IMR-90 (cell line): ENCODE results near the gene CHST1. TPM values are rescaled to one million over a fixed set of nuclear protein-coding genes. Genes with fewer than 3 reads are reported as not detected.

Source experiments
- ATAC-seq: fragments of 200-7000 bp; cut with Tn5 transposase; 2 replicates; pipeline ENCODE4 v1.9.1; 2020; ENCODE audit warnings: low read depth, mild to moderate bottlenecking, moderate library complexity
- BruUV-seq: library from RNA; stranded (reverse); fragments of 400-500 nt; replicated peaks from 2 replicates; lab custom pipeline; 2021; lab: Mats Ljungman, UMichigan
- CTCF ChIA-PET: fragments of 300-600 bp; formaldehyde crosslinking; extraction: SDS; loops from one replicate; lab custom pipeline; 2021; ENCODE audit warnings: antibody characterized with exemption; lab: Yijun Ruan, JAX
- POLR2A ChIA-PET: fragments of 300-600 bp; sonication (Branson Sonifier 250); formaldehyde crosslinking; loops from one replicate; lab custom pipeline; 2022; ENCODE audit warnings: antibody characterized with exemption; ENCODE audit not compliant: unreplicated experiment; lab: Charles Lee
- DNase-seq: peaks from one replicate; pipeline ENCODE4 v3.0.0; 2013
- H2AFZ ChIP-seq: replicated peaks from 2 replicates; pipeline ENCODE3; 2013; ENCODE audit warnings: low read length, mild to moderate bottlenecking; ENCODE audit not compliant: poor library complexity
- H2AK5ac ChIP-seq: 2 replicates; pipeline ENCODE4 v1.6.1; 2013; ENCODE audit warnings: low read depth, low read length, inconsistent platforms
- H2AK9ac ChIP-seq: replicated peaks from 2 replicates; pipeline ENCODE3; 2013; ENCODE audit warnings: mild to moderate bottlenecking, low read depth, low read length, moderate library complexity; ENCODE audit not compliant: poor library complexity
- H2BK120ac ChIP-seq: 2 replicates; pipeline ENCODE4 v1.6.1; 2013; ENCODE audit warnings: low read depth, low read length, inconsistent platforms
- H2BK15ac ChIP-seq: 3 replicates; pipeline ENCODE4 v1.6.1; 2013; ENCODE audit warnings: low read depth, low read length, inconsistent platforms
- H2BK20ac ChIP-seq: 2 replicates; pipeline ENCODE4 v1.6.1; 2013; ENCODE audit warnings: low read depth, mild to moderate bottlenecking, inconsistent platforms, low read length, moderate library complexity
- H2BK5ac ChIP-seq: 2 replicates; pipeline ENCODE4 v1.6.1; 2013; ENCODE audit warnings: mild to moderate bottlenecking, low read depth, low read length, inconsistent platforms; ENCODE audit not compliant: poor library complexity, severe bottlenecking
- H3K14ac ChIP-seq: replicated peaks from 2 replicates; pipeline ENCODE4 v1.6.1; 2013; ENCODE audit warnings: low read depth, low read length, inconsistent platforms
- H3K18ac ChIP-seq: 2 replicates; pipeline ENCODE4 v1.6.1; 2013; ENCODE audit warnings: low read depth, low read length, control low read depth
- H3K23ac ChIP-seq: 2 replicates; pipeline ENCODE4 v1.6.1; 2013; ENCODE audit warnings: low read depth, low read length, inconsistent platforms
- H3K27ac ChIP-seq: 2 replicates; pipeline ENCODE4 v1.5.1; 2013; ENCODE audit warnings: mild to moderate bottlenecking, control low read depth, low read length; ENCODE audit not compliant: insufficient read depth
- H3K27me3 ChIP-seq: 2 replicates; pipeline ENCODE4 v1.6.1; 2013; ENCODE audit warnings: low read length; ENCODE audit not compliant: control insufficient read depth, insufficient read depth
- H3K36me3 ChIP-seq: 2 replicates; pipeline ENCODE4 v1.6.1; 2013; ENCODE audit warnings: low read length, mixed read lengths; ENCODE audit not compliant: control insufficient read depth, insufficient read depth
- H3K4ac ChIP-seq: 2 replicates; pipeline ENCODE4 v1.6.1; 2013; ENCODE audit warnings: low read depth, low read length, inconsistent platforms
- H3K4me1 ChIP-seq: 2 replicates; pipeline ENCODE4 v1.6.1; 2013; ENCODE audit warnings: low read length, mixed read lengths; ENCODE audit not compliant: control insufficient read depth, insufficient read depth
- H3K4me2 ChIP-seq: 2 replicates; pipeline ENCODE4 v1.6.1; 2013; ENCODE audit warnings: low read depth, mild to moderate bottlenecking, control low read depth, low read length, moderate library complexity
- H3K4me3 ChIP-seq: 2 replicates; pipeline ENCODE4 v1.5.1; 2013; ENCODE audit warnings: low read depth, mild to moderate bottlenecking, control low read depth, low read length, moderate library complexity; ENCODE audit not compliant: insufficient read depth
- H3K56ac ChIP-seq: 2 replicates; pipeline ENCODE4 v1.6.1; 2013; ENCODE audit warnings: low read length, inconsistent platforms; ENCODE audit not compliant: insufficient read depth; ENCODE audit errors: extremely low read depth
- H3K79me1 ChIP-seq, 2 experiments: 2 replicates each; pipeline ENCODE4 v1.6.1; 2013; ENCODE audit warnings: low read length in 2 of 2, inconsistent platforms in 1 of 2, low read depth in 1 of 2
- H3K9ac ChIP-seq: 2 replicates; pipeline ENCODE4 v1.6.1; 2013; ENCODE audit warnings: low read depth, low read length, control low read depth
- H3K9me1 ChIP-seq: 2 replicates; pipeline ENCODE4 v1.6.1; 2013; ENCODE audit warnings: low read length, inconsistent platforms; ENCODE audit not compliant: insufficient read depth
- H3K9me3 ChIP-seq: 2 replicates; pipeline ENCODE4 v1.6.1; 2013; ENCODE audit warnings: low read length; ENCODE audit not compliant: control insufficient read depth, insufficient read depth
- H4K20me1 ChIP-seq: 2 replicates; pipeline ENCODE4 v1.6.1; 2013; ENCODE audit warnings: low read length, inconsistent platforms; ENCODE audit not compliant: insufficient read depth
- H4K5ac ChIP-seq: 2 replicates; pipeline ENCODE4 v1.6.1; 2013; ENCODE audit warnings: mild to moderate bottlenecking, low read depth, low read length, control low read depth
- H4K8ac ChIP-seq, 2 experiments: 2 replicates each; pipeline ENCODE4 v1.6.1; 2013; ENCODE audit warnings: low read depth in 2 of 2, low read length in 2 of 2, control low read depth in 1 of 2, inconsistent platforms in 1 of 2
- H4K91ac ChIP-seq: 2 replicates; pipeline ENCODE4 v1.6.1; 2013; ENCODE audit warnings: low read depth, low read length, inconsistent platforms; ENCODE audit not compliant: insufficient read depth
- ELK1 ChIP-seq: fragments of 150-350 bp; IDR thresholded peaks from 2 replicates; pipeline ENCODE4 v1.6.1; 2016; ENCODE audit warnings: low read depth, mild to moderate bottlenecking, low read length, moderate library complexity, borderline replicate concordance
- NFE2L2 ChIP-seq: fragments of 150-350 bp; IDR thresholded peaks from 2 replicates; pipeline ENCODE4 v1.6.1; 2016; ENCODE audit warnings: low read depth, mild to moderate bottlenecking, low read length
- POLR2A ChIP-seq: IDR thresholded peaks from 2 replicates; pipeline ENCODE4 v1.6.1; 2012; ENCODE audit warnings: mild to moderate bottlenecking, low read depth, low read length
- USF2 ChIP-seq: fragments of 150-350 bp; IDR thresholded peaks from 2 replicates; pipeline ENCODE4 v1.6.1; 2017; ENCODE audit warnings: mild to moderate bottlenecking, antibody characterized with exemption, low read length, low read depth
- WGBS, 2 experiments: methylation state at CpG; one replicate each; pipeline versions ENCODE4 v1.1.5 to v1.1.7; 2013; ENCODE audit warnings: missing lambda C conversion rate in 2 of 2; ENCODE audit not compliant: insufficient read length in 1 of 2; ENCODE audit errors: extremely low coverage in 2 of 2; 5-methylcytosine and 5-hydroxymethylcytosine counted together
- dilution Hi-C: fragments of 300-500 bp; cut with HindIII; formaldehyde crosslinking; loops from one replicate; pipeline ENCODE4 v1.14.3; 2018; ENCODE audit warnings: low sequenced_read_pairs; ENCODE audit not compliant: unreplicated experiment
- in situ Hi-C: fragments of 300-500 bp; cut with MboI; formaldehyde crosslinking; loops from 3 replicates; pipeline ENCODE4 v1.14.3; 2019; ENCODE audit warnings: low sequenced_read_pairs, inconsistent platforms, mixed read lengths
- intact Hi-C: fragments of 100-400 bp; cut with micrococcal nuclease; formaldehyde crosslinking; loops from 2 replicates; pipeline ENCODE4 v1.10.0; 2022
- polyA plus RNA-seq, 3 experiments: library from polyadenylated mRNA; depleted of rRNA; stranded (reverse); fragments of >200 nt; gene quantifications; 2 replicates each; pipeline ENCODE4 v1.2.3, GENCODE V29; 2012; ENCODE audit warnings: low replicate concordance in 1 of 3
- total RNA-seq: library from RNA; depleted of rRNA; stranded (reverse); fragments of >200 nt; gene quantifications from 2 replicates; pipeline ENCODE4 v1.2.3, GENCODE V29; 2012

CHST1 gene
- total and polyA plus RNA-seq, 2 of the 4 experiments (the other 2 are of a cell fraction) = 0.21 TPM; not detected in 1

GRCh38 chr11:45616802-45617549 lies 48.4 kb downstream of the CHST1 start:
- Histone ChIP-seq H3K9ac (no peak overlapping the region), H3K79me1 (no peaks in the 10 kb centered on the region), H2BK15ac (no peak overlapping the region), H2AFZ (no peak overlapping the region), H3K9me3 (peaks cover 2% of the 10 kb centered on the region; the same call in 1 of the 2 replicates), H4K20me1 (no peaks in the 10 kb centered on the region), H3K4me2 (no peak overlapping the region), H2BK5ac (no peak overlapping the region), H3K4me3 (no peak overlapping the region), H3K36me3 (no peaks in the 10 kb centered on the region), H2AK9ac (no peak overlapping the region), H3K56ac (no peak overlapping the region), H3K9me1 (no peaks in the 10 kb centered on the region), H3K27me3 (no peaks in the 10 kb centered on the region; the same call in 1 of the 2 replicates), H2BK120ac (no peak overlapping the region), H3K4me1 (no peaks in the 10 kb centered on the region), H4K5ac (no peak overlapping the region), H3K23ac (no peak overlapping the region), H3K27ac (no peak overlapping the region), H3K4ac (no peak overlapping the region), H2BK20ac (no peak overlapping the region), H4K91ac (no peak overlapping the region), H3K14ac (no peak overlapping the region), H3K18ac (no peak overlapping the region), H2AK5ac (no peak overlapping the region), H4K8ac (no peak overlapping the region)
- CTCF ChIA-PET = no interaction called here
- in situ Hi-C loops (no loop called here), intact Hi-C loops (no loop called here), dilution Hi-C loops (no loop called here)
- POLR2A ChIA-PET = interaction anchor here (0.6 kb wide), 1 partner anchor 241 kb away, joined by 3 read pairs; no protein-coding TSS in a partner anchor
- TF ChIP-seq POLR2A = no peak
- no peak for TF ChIP-seq NFE2L2
- TF ChIP-seq ELK1 = no peak
- TF ChIP-seq USF2 = no peak
- DNase-seq (no peak), ATAC-seq (no peak)
- WGBS, 2 experiments = no CpG with 5 or more reads among the region's 8 CpGs
- no TSS peak for BruUV-seq
